ENCODE data around the gene OVOL3.
A peak's percentile ranks its signal among the peaks of the same experiment; 100 is the strongest.

Gene OVOL3

GRCh38 chr19:36140304-36141038 is 29.5 kb downstream of the OVOL3 start:
- no peaks in the 10 kb centered on the region for H3K27me3 ChIP-seq (ENCODE audit: insufficient read depth, low read length)
- peak overlapping the region; percentile 84 for H2BK5ac ChIP-seq (ENCODE audit: low read depth, low read length, poor library complexity)
- no CpG with 5 or more reads among the region's 31 CpGs for WGBS (ENCODE audit: extremely low coverage, insufficient coverage, insufficient read length)
- peak overlapping the region; percentile 87 for H3K4ac ChIP-seq (ENCODE audit: low read depth, low read length)
- H3K18ac ChIP-seq (ENCODE audit: low read length) = peak overlapping the region; percentile 99
- peak overlapping the region; percentile 81 for H4K8ac ChIP-seq (ENCODE audit: low read depth, low read length)
- H3K4me1 ChIP-seq (ENCODE audit: control insufficient read depth in 1 of 2, insufficient read depth in 2 of 2, low read length in 2 of 2) = peaks cover 6% of the 10 kb centered on the region in 2 experiments
- H3K79me1 ChIP-seq (ENCODE audit: low read length) = peaks cover 16% of the 10 kb centered on the region
- peak overlapping the region; percentile 91 for H2AK5ac ChIP-seq (ENCODE audit: low read length)
- peak overlapping the region; percentile 47 for H2BK12ac ChIP-seq (ENCODE audit: low read length)
- DNase-seq = peak; percentile 90 to 96
- H3K9me3 ChIP-seq (ENCODE audit: insufficient read depth, low read depth, low read length) = peaks cover 2% of the 10 kb centered on the region
- peak overlapping the region; percentile 95 for H3K4me3 ChIP-seq (ENCODE audit: low read depth, low read length)
- peak overlapping the region; percentile 89 for H4K91ac ChIP-seq (ENCODE audit: low read depth, low read length)
- H3K4me2 ChIP-seq (ENCODE audit: low read length) = peak overlapping the region; percentile 90
- peak overlapping the region; percentile 76 for H3K27ac ChIP-seq (ENCODE audit: low read depth, low read length)
- peak overlapping the region; percentile 73 for H4K12ac ChIP-seq (ENCODE audit: low read depth, low read length)
- peak overlapping the region; percentile 83 for H3K23ac ChIP-seq (ENCODE audit: low read length)
- peak overlapping the region; percentile 81 for H2BK120ac ChIP-seq (ENCODE audit: insufficient read depth, low read length, poor library complexity)
- H3K9ac ChIP-seq (ENCODE audit: low read length) = peak overlapping the region; percentile 98
- H3K79me2 ChIP-seq (ENCODE audit: control insufficient read depth, insufficient read depth, low read length, poor library complexity) = peaks cover 15% of the 10 kb centered on the region
- peaks cover 23 to 30% of the 10 kb centered on the region in 2 experiments for H3K36me3 ChIP-seq (ENCODE audit: control insufficient read depth in 1 of 2, insufficient read depth in 2 of 2, low read length in 2 of 2)
- H3K14ac ChIP-seq (ENCODE audit: low read length) = peak overlapping the region; percentile 99
- peak overlapping the region; percentile 91 for H2AFZ ChIP-seq (ENCODE audit: insufficient read depth, low read length, poor library complexity)

GRCh38 chr19:36141039-36141927 is 30.3 kb downstream of the OVOL3 start:
- Histone ChIP-seq H2BK5ac (ENCODE audit: low read depth, low read length, poor library complexity) (no peak overlapping the region), H3K23ac (ENCODE audit: low read length) (no peak overlapping the region), H3K79me1 (ENCODE audit: low read length) (peaks cover 16% of the 10 kb centered on the region), H3K36me3 (ENCODE audit: control insufficient read depth in 1 of 2, insufficient read depth in 2 of 2, low read length in 2 of 2) (peaks cover 32 to 38% of the 10 kb centered on the region in 2 experiments), H2BK12ac (ENCODE audit: low read length) (no peak overlapping the region), H3K4me3 (ENCODE audit: low read depth, low read length) (peak overlapping the region; percentile 95), H4K12ac (ENCODE audit: low read depth, low read length) (no peak overlapping the region), H3K14ac (ENCODE audit: low read length) (no peak overlapping the region), H4K8ac (ENCODE audit: low read depth, low read length) (peak overlapping the region; percentile 3), H3K4me1 (ENCODE audit: control insufficient read depth in 1 of 2, insufficient read depth in 2 of 2, low read length in 2 of 2) (peaks cover 6% of the 10 kb centered on the region in 2 experiments), H3K4ac (ENCODE audit: low read depth, low read length) (peak overlapping the region; percentile 13), H3K79me2 (ENCODE audit: control insufficient read depth, insufficient read depth, low read length, poor library complexity) (peaks cover 15% of the 10 kb centered on the region), H2BK120ac (ENCODE audit: insufficient read depth, low read length, poor library complexity) (no peak overlapping the region), H4K91ac (ENCODE audit: low read depth, low read length) (peak overlapping the region; percentile 89), H2AK5ac (ENCODE audit: low read length) (peak overlapping the region; percentile 49), H3K9me3 (ENCODE audit: insufficient read depth, low read depth, low read length) (peaks cover 2% of the 10 kb centered on the region), H3K9ac (ENCODE audit: low read length) (no peak overlapping the region), H3K4me2 (ENCODE audit: low read length) (peak overlapping the region; percentile 57), H3K18ac (ENCODE audit: low read length) (peak overlapping the region; percentile 12), H2AFZ (ENCODE audit: insufficient read depth, low read length, poor library complexity) (no peak overlapping the region), H3K27me3 (ENCODE audit: insufficient read depth, low read length) (no peaks in the 10 kb centered on the region), H3K27ac (ENCODE audit: low read depth, low read length) (peak overlapping the region; percentile 76)
- DNase-seq = peak; percentile 82 to 93
- WGBS (ENCODE audit: extremely low coverage, insufficient coverage, insufficient read length) = no CpG with 5 or more reads among the region's 42 CpGs

GRCh38 chr19:36142046-36142445 is 31.1 kb downstream of the OVOL3 start:
- Histone ChIP-seq H4K12ac (ENCODE audit: low read depth, low read length) (no peak overlapping the region), H3K27me3 (ENCODE audit: insufficient read depth, low read length) (no peaks in the 10 kb centered on the region), H2BK120ac (ENCODE audit: insufficient read depth, low read length, poor library complexity) (no peak overlapping the region), H3K4ac (ENCODE audit: low read depth, low read length) (peak overlapping the region; percentile 8), H3K23ac (ENCODE audit: low read length) (no peak overlapping the region), H3K4me2 (ENCODE audit: low read length) (peak overlapping the region; percentile 57), H3K27ac (ENCODE audit: low read depth, low read length) (no peak overlapping the region), H2AK5ac (ENCODE audit: low read length) (no peak overlapping the region), H3K79me2 (ENCODE audit: control insufficient read depth, insufficient read depth, low read length, poor library complexity) (peaks cover 15% of the 10 kb centered on the region), H4K91ac (ENCODE audit: low read depth, low read length) (no peak overlapping the region), H4K8ac (ENCODE audit: low read depth, low read length) (no peak overlapping the region), H3K4me3 (ENCODE audit: low read depth, low read length) (no peak overlapping the region), H2AFZ (ENCODE audit: insufficient read depth, low read length, poor library complexity) (no peak overlapping the region), H3K18ac (ENCODE audit: low read length) (no peak overlapping the region), H3K14ac (ENCODE audit: low read length) (no peak overlapping the region), H3K79me1 (ENCODE audit: low read length) (peaks cover 16% of the 10 kb centered on the region), H3K4me1 (ENCODE audit: control insufficient read depth in 1 of 2, insufficient read depth in 2 of 2, low read length in 2 of 2) (peaks cover 6% of the 10 kb centered on the region in 2 experiments), H3K9ac (ENCODE audit: low read length) (no peak overlapping the region), H2BK12ac (ENCODE audit: low read length) (no peak overlapping the region), H3K36me3 (ENCODE audit: control insufficient read depth in 1 of 2, insufficient read depth in 2 of 2, low read length in 2 of 2) (peaks cover 39 to 46% of the 10 kb centered on the region in 2 experiments), H3K9me3 (ENCODE audit: insufficient read depth, low read depth, low read length) (peaks cover 2% of the 10 kb centered on the region), H2BK5ac (ENCODE audit: low read depth, low read length, poor library complexity) (no peak overlapping the region)
- no CpG with 5 or more reads among the region's 14 CpGs for WGBS (ENCODE audit: extremely low coverage, insufficient coverage, insufficient read length)
- no peak for DNase-seq

- peaks cover 42 to 48% of the 10 kb centered on the region in 2 experiments for H3K36me3 ChIP-seq (ENCODE audit: control insufficient read depth in 1 of 2, insufficient read depth in 2 of 2, low read length in 2 of 2)
- no peak overlapping the region for H3K4me2 ChIP-seq (ENCODE audit: low read length)
- peaks cover 6% of the 10 kb centered on the region in 2 experiments for H3K4me1 ChIP-seq (ENCODE audit: control insufficient read depth in 1 of 2, insufficient read depth in 2 of 2, low read length in 2 of 2)
- H3K23ac ChIP-seq (ENCODE audit: low read length) = no peak overlapping the region
- no peaks in the 10 kb centered on the region for H3K27me3 ChIP-seq (ENCODE audit: insufficient read depth, low read length)
- no peak overlapping the region for H2BK120ac ChIP-seq (ENCODE audit: insufficient read depth, low read length, poor library complexity)
- H3K9ac ChIP-seq (ENCODE audit: low read length) = no peak overlapping the region
- no peak for DNase-seq
- no peak overlapping the region for H3K27ac ChIP-seq (ENCODE audit: low read depth, low read length)
- H2BK12ac ChIP-seq (ENCODE audit: low read length) = no peak overlapping the region
- H3K4me3 ChIP-seq (ENCODE audit: low read depth, low read length) = no peak overlapping the region
- H3K18ac ChIP-seq (ENCODE audit: low read length) = no peak overlapping the region
- H2AFZ ChIP-seq (ENCODE audit: insufficient read depth, low read length, poor library complexity) = no peak overlapping the region
- no peak overlapping the region for H2BK5ac ChIP-seq (ENCODE audit: low read depth, low read length, poor library complexity)
- H4K12ac ChIP-seq (ENCODE audit: low read depth, low read length) = no peak overlapping the region
- no peak overlapping the region for H3K4ac ChIP-seq (ENCODE audit: low read depth, low read length)
- peaks cover 2% of the 10 kb centered on the region for H3K9me3 ChIP-seq (ENCODE audit: insufficient read depth, low read depth, low read length)
- H2AK5ac ChIP-seq (ENCODE audit: low read length) = no peak overlapping the region
- no peak overlapping the region for H3K14ac ChIP-seq (ENCODE audit: low read length)
- H4K8ac ChIP-seq (ENCODE audit: low read depth, low read length) = no peak overlapping the region
- H4K91ac ChIP-seq (ENCODE audit: low read depth, low read length) = no peak overlapping the region
- peaks cover 15% of the 10 kb centered on the region for H3K79me2 ChIP-seq (ENCODE audit: control insufficient read depth, insufficient read depth, low read length, poor library complexity)
- H3K79me1 ChIP-seq (ENCODE audit: low read length) = peaks cover 16% of the 10 kb centered on the region
- no CpG with 5 or more reads among the region's 9 CpGs for WGBS (ENCODE audit: extremely low coverage, insufficient coverage, insufficient read length)
Observed at GRCh38 chr19:36142496-36142895, 31.6 kb downstream of the OVOL3 start.
